K562 (cell line): ENCODE measurements around the gene CCDC85C. TPM values are rescaled to one million over a fixed set of nuclear protein-coding genes. Genes with fewer than 3 reads are reported as not detected.

ENCODE experiments used
- ATF4 ChIP-seq: fragments of 450-650 bp; formaldehyde crosslinking; IDR thresholded peaks from 2 replicates; pipeline ENCODE4 v1.4.0; 2022; ENCODE audit warnings: mild to moderate bottlenecking, moderate library complexity
- BHLHE40 ChIP-seq: IDR thresholded peaks from 2 replicates; pipeline ENCODE4 v1.6.1; 2011; ENCODE audit warnings: low read length, improper control_type of control experiment
- CREB1 ChIP-seq, 2 experiments: sonication (generic) in 1 of 2; formaldehyde crosslinking in 1 of 2; IDR thresholded peaks; 2 replicates each; pipeline versions ENCODE4 v1.6.1 to v1.8.0; 2012 to 2022; ENCODE audit warnings: inconsistent platforms in 1 of 2, mild to moderate bottlenecking in 1 of 2, missing genetic modification reagents in 1 of 2, moderate library complexity in 1 of 2
- CUX1 ChIP-seq: fragments of 200-800 bp; sonication (Bioruptor generic); IDR thresholded peaks from 2 replicates; pipeline ENCODE4 v1.6.1; 2016; ENCODE audit warnings: missing genetic modification characterization, missing compliant biosample characterization
- CXXC5 ChIP-seq: fragments of 250-450 bp; sonication (Bioruptor Pico); IDR thresholded peaks from 2 replicates; pipeline ENCODE4 v1.8.0; 2022; ENCODE audit warnings: inconsistent platforms, mild to moderate bottlenecking, moderate library complexity
- EGR1 ChIP-seq: fragments of 450-650 bp; conservative IDR thresholded peaks from 2 replicates; pipeline ENCODE4 v1.6.1; 2017; ENCODE audit warnings: mild to moderate bottlenecking
- ETS2 ChIP-seq: IDR thresholded peaks from 2 replicates; pipeline ENCODE4 v1.6.1; 2016; ENCODE audit warnings: borderline replicate concordance, missing genetic modification characterization, mild to moderate bottlenecking, moderate library complexity, missing compliant biosample characterization; ENCODE audit not compliant: poor library complexity, severe bottlenecking
- EWSR1 ChIP-seq: fragments of 450-650 bp; IDR thresholded peaks from 2 replicates; pipeline ENCODE4 v1.6.1; 2018; ENCODE audit warnings: borderline replicate concordance, mild to moderate bottlenecking, low read depth, moderate library complexity; ENCODE audit not compliant: partially characterized antibody
- HMGXB4 ChIP-seq: sonication (generic); formaldehyde crosslinking; IDR thresholded peaks from 2 replicates; pipeline ENCODE4 v1.8.1; 2023; ENCODE audit warnings: mild to moderate bottlenecking, missing genetic modification reagents
- NFE2L1 ChIP-seq: fragments of 450-650 bp; IDR thresholded peaks from 2 replicates; pipeline ENCODE4 v1.6.1; 2016; ENCODE audit warnings: missing genetic modification characterization, low read depth, mild to moderate bottlenecking, missing compliant biosample characterization, moderate library complexity, borderline replicate concordance
- TAF7 ChIP-seq: fragments of 450-650 bp; IDR thresholded peaks from 2 replicates; pipeline ENCODE4 v1.6.1; 2016; ENCODE audit warnings: missing genetic modification characterization, missing compliant biosample characterization
- TRIM24 ChIP-seq, 2 experiments: fragments of 450-650 bp; IDR thresholded peaks; 2 replicates each; pipeline ENCODE4 v1.6.1; 2016
- U2AF1 ChIP-seq: fragments of 200-400 bp; formaldehyde crosslinking; optimal IDR thresholded peaks from 2 replicates; pipeline ENCODE3; 2017; ENCODE audit warnings: mild to moderate bottlenecking, low read depth, low read length, moderate library complexity
- ZBTB7A ChIP-seq: IDR thresholded peaks from 2 replicates; pipeline ENCODE4 v1.6.1; 2011; ENCODE audit warnings: low read depth, mild to moderate bottlenecking, low read length, moderate library complexity, borderline replicate concordance; ENCODE audit not compliant: control insufficient read depth
- ZNF133 ChIP-seq: fragments of 250-450 bp; sonication (Bioruptor Pico); IDR thresholded peaks from 2 replicates; pipeline ENCODE4 v1.4.0; 2020; ENCODE audit warnings: mild to moderate bottlenecking
- ZNF3 ChIP-seq: fragments of 250-450 bp; sonication (Bioruptor Pico); IDR thresholded peaks from 2 replicates; pipeline ENCODE4 v1.5.0; 2021; ENCODE audit warnings: mild to moderate bottlenecking, moderate library complexity
- ZNF384 ChIP-seq: IDR thresholded peaks from 2 replicates; pipeline ENCODE4 v1.6.1; 2012; ENCODE audit warnings: low read depth, low read length, improper control_type of control experiment
- ZNF445 ChIP-seq: fragments of 250-450 bp; sonication (Bioruptor Pico); IDR thresholded peaks from 2 replicates; pipeline ENCODE4 v1.4.0; 2020; ENCODE audit warnings: low read depth, mild to moderate bottlenecking, moderate library complexity
- ZNF696 ChIP-seq: fragments of 250-450 bp; sonication (Bioruptor Pico); conservative IDR thresholded peaks from 2 replicates; pipeline ENCODE4 v1.4.0; 2020; ENCODE audit warnings: mild to moderate bottlenecking, moderate library complexity
- ZNF76 ChIP-seq: fragments of 250-450 bp; sonication (Bioruptor Pico); IDR thresholded peaks from 2 replicates; pipeline ENCODE4 v1.4.0; 2020; ENCODE audit warnings: mild to moderate bottlenecking, moderate library complexity, borderline replicate concordance
- polyA plus RNA-seq, 8 experiments: library from polyadenylated mRNA; depleted of rRNA in 4 of 8; stranded (reverse) in 5 of 8; unstranded in 3 of 8; fragments of >200 nt; fragmentation: Nextera tagmentation in 2 of 8; fragmentation: Illumina TruSeq in 1 of 8; extraction: Ambion mirVana in 2 of 8; extraction: Trizol in 1 of 8; gene quantifications; 2 replicates each; pipeline versions ENCODE4 v1.2.1 to v1.2.3, GENCODE V29; 2011 to 2014; ENCODE audit warnings: inconsistent platforms in 1 of 8, missing spikeins in 1 of 8
- total RNA-seq, 7 experiments: library from RNA; depleted of rRNA in 6 of 7; stranded (reverse); fragments of >200 nt in 6 of 7; fragmentation: Illumina TruSeq in 2 of 7; extraction: Trizol in 2 of 7; gene quantifications; 2 replicates each; pipeline versions ENCODE4 v1.2.1 to v1.2.3, GENCODE V29; 2011 to 2021; ENCODE audit warnings: low replicate concordance in 1 of 7

CCDC85C gene
- total and polyA plus RNA-seq, 9 of the 15 experiments (the other 6 are each of a cell fraction or from before 2014, with no cell fraction given), result 0.18 to 22.0 (median 6.3) TPM

GRCh38 chr14:99604278-99604765, 315 bp upstream of the CCDC85C start (continued):
- TF ChIP-seq CUX1 (CRISPR knock-in tag), result no peak
- TF ChIP-seq CREB1 (IDR thresholded peaks at IDR 0.05), result no peak
- TF ChIP-seq CREB1 (CRISPR knock-in tag; IDR thresholded peaks at IDR 0.05), result no peak
- TF ChIP-seq EGR1, result no peak
- TF ChIP-seq EWSR1, result no peak
- no peak for TF ChIP-seq TAF7 (tag)
- no peak for TF ChIP-seq ATF4 (CRISPR knock-in tag)
- no peak for TF ChIP-seq ZNF445 (CRISPR knock-in tag)
- no peak for TF ChIP-seq NFE2L1 (tag)
- no peak for TF ChIP-seq ETS2 (tag)
- TF ChIP-seq ZNF696 (CRISPR knock-in tag), result no peak
- TF ChIP-seq TRIM24 (IDR thresholded peaks at IDR 0.05), result no peak
- TF ChIP-seq CXXC5, result peak; percentile 68
- TF ChIP-seq ZNF3, result no peak
- TF ChIP-seq ZNF76 (CRISPR knock-in tag), result no peak
- TF ChIP-seq U2AF1, result no peak
- peak; percentile 63; the same call in 1 of the 2 replicates for TF ChIP-seq ZBTB7A
- no peak for TF ChIP-seq ZNF133 (CRISPR knock-in tag)
- TF ChIP-seq BHLHE40, result peak; percentile 85
- no peak for TF ChIP-seq ZNF384
- TF ChIP-seq HMGXB4 (CRISPR knock-in tag), result no peak
